Large intestine (tissue), 3 donors: Measurements from ENCODE around the gene PARD3. TPM values are rescaled to one million over a fixed set of nuclear protein-coding genes. Genes with fewer than 3 reads are reported as not detected.
A peak's percentile ranks its signal among the peaks of the same experiment; 100 is the strongest.

Experiments
- DNase-seq, 2 donors: peaks; one replicate each; pipeline versions ENCODE4 v3.0.0 to v3.0.0-alpha.2; 2013
- H3K27ac ChIP-seq: one replicate; pipeline ENCODE4 v1.5.1; 2013; ENCODE audit warnings: low read length
- H3K27me3 ChIP-seq: 2 replicates; pipeline ENCODE4 v1.6.1; 2013; ENCODE audit warnings: low read length; ENCODE audit not compliant: control insufficient read depth, insufficient read depth
- H3K36me3 ChIP-seq: 2 replicates; pipeline ENCODE4 v1.6.1; 2013; ENCODE audit warnings: low read length; ENCODE audit not compliant: control insufficient read depth, insufficient read depth
- H3K4me1 ChIP-seq: one replicate; pipeline ENCODE4 v1.6.1; 2013; ENCODE audit warnings: low read length; ENCODE audit not compliant: control insufficient read depth, insufficient read depth
- H3K4me3 ChIP-seq: one replicate; pipeline ENCODE4 v1.5.1; 2013; ENCODE audit warnings: low read length
- H3K9me3 ChIP-seq: one replicate; pipeline ENCODE4 v1.6.1; 2013; ENCODE audit warnings: mild to moderate bottlenecking, low read depth, low read length, moderate library complexity; ENCODE audit not compliant: control insufficient read depth
- WGBS: methylation state at CpG from one replicate; pipeline ENCODE4 v1.1.5; 2013; ENCODE audit warnings: low lambda C conversion rate; ENCODE audit not compliant: insufficient coverage; 5-methylcytosine and 5-hydroxymethylcytosine counted together
- polyA plus RNA-seq: library from polyadenylated mRNA; unstranded; fragments of 120-200 nt; gene quantifications from one replicate; pipeline ENCODE4 v1.2.1, GENCODE V29; 2013

PARD3 gene
- polyA plus RNA-seq, 1 donor, result 25.5 TPM

DNA sequence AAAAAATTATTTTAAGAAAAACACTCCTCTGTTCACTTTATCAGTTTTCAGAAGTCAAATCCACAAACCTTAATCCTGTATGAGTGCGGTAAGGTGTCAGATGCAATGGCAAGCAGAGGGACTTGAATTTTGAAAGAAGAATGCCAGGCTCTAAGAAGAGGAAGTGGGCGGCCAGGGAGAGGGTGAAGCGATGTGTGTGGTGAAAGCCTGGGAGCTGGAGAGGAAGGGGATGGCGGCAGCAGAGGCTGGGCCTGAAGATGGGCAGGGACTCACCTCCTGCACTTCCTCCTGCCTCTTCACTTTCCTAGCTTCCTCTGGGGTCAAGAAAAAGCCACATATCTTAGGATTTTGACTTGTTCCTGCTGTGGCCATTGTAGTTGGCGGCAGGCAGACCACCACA, 609.6 kb downstream of the PARD3 start:
- H3K4me1 ChIP-seq, result peaks cover 8% of the 10 kb centered on the region
- no peaks in the 10 kb centered on the region for H3K36me3 ChIP-seq
- no peak overlapping the region for H3K27ac ChIP-seq
- no peaks in the 10 kb centered on the region for H3K9me3 ChIP-seq
- H3K27me3 ChIP-seq, result no peaks in the 10 kb centered on the region
- DNase-seq, result no peak
- no peak overlapping the region for H3K4me3 ChIP-seq
- WGBS, result no CpG with 5 or more reads among the region's 5 CpGs

DNA sequence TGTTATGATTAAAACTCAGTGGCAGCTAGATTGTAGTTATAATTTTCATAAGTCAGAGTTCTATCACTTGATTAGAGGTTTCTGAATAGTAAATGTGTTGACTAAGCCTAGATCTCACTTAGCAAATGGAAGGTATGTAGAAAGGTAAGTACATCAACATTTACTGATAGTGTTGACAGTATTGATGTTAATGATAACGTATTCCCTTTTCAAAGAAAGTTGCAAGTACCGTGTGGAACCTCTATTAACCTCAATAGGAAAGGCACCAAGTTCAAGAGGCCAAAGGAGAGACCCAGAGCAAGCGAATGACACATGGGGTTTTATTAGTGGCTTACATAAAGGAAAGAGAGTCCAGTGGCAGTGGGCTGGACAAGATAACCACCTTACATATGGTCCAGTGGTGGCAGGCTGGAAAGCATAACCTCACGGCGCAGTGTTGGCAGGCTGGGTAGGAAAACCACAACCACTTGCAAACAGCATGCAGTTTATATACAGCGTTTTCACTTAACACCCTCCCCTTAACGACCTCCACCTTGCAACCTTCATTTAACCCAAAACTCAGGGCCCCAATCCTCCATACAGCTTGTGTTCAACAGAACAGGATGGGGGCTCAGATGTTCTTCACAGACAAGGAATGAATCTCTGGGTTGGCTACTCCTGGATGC, 611.0 kb downstream of the PARD3 start:
- 83% methylated on average over 2 of the region's 7 CpGs for WGBS
- DNase-seq, result no peak
- Histone ChIP-seq H3K9me3 (no peaks in the 10 kb centered on the region), H3K27me3 (no peaks in the 10 kb centered on the region), H3K4me3 (no peak overlapping the region), H3K4me1 (peaks cover 8% of the 10 kb centered on the region), H3K27ac (no peak overlapping the region), H3K36me3 (no peaks in the 10 kb centered on the region)

DNA sequence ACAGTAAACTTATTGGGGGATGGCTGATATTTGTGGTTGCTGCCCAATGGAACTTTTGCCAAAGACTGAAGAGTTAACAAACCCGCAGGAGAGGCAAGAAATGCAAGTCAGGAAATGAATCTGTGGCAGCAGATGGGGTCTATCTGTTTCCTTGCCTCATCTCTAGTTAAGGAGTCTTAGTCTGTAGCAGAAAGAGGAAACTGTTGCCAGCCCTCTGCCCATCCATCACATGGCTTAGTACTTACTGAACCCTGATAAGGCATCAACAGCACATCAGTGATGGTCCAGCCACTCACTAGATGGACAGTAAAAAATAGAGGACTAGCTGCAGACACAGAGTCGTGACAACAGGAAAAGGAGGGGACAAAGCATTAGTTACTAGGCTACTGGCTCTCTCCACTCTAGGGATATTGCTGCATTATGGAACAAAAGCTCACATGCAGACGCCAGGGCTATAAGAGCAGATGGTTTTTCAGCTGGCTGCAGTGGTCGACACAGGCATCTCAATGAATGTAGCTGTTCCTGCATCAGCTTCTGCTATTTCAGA, 614.7 kb downstream of the PARD3 start:
- no peaks in the 10 kb centered on the region for H3K9me3 ChIP-seq
- H3K27me3 ChIP-seq, result no peaks in the 10 kb centered on the region
- H3K36me3 ChIP-seq, result no peaks in the 10 kb centered on the region
- peaks cover 3% of the 10 kb centered on the region for H3K4me1 ChIP-seq
- no CpG with 5 or more reads among the region's 4 CpGs for WGBS
- H3K4me3 ChIP-seq, result no peak overlapping the region
- DNase-seq, result peak in 1 of 2 donors; percentile 27
- H3K27ac ChIP-seq, result no peak overlapping the region

DNA sequence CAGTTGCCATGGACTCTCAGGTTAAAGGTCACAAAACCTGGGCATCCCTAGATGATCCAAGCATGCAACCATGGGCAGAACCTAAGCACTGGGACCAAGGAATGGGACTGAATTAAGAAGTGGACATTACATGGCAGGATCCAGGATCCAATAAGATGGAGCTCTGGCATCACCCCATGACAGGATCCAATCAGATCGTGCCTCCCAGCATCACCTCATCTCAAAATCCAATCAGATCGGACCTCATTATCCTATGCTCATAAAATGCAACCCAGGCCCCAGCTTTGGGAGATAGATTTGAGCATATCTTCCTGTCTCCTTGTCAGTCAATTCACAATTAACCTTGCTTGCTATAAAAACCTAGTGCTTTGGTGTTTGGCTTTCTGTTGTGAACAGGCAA, 616.1 kb downstream of the PARD3 start:
- no peak for DNase-seq
- no CpG with 5 or more reads among the region's 2 CpGs for WGBS
- H3K36me3 ChIP-seq, result no peaks in the 10 kb centered on the region
- H3K9me3 ChIP-seq, result no peaks in the 10 kb centered on the region
- H3K27me3 ChIP-seq, result no peaks in the 10 kb centered on the region
- H3K4me3 ChIP-seq, result no peak overlapping the region
- peaks cover 3% of the 10 kb centered on the region for H3K4me1 ChIP-seq
- no peak overlapping the region for H3K27ac ChIP-seq

DNA sequence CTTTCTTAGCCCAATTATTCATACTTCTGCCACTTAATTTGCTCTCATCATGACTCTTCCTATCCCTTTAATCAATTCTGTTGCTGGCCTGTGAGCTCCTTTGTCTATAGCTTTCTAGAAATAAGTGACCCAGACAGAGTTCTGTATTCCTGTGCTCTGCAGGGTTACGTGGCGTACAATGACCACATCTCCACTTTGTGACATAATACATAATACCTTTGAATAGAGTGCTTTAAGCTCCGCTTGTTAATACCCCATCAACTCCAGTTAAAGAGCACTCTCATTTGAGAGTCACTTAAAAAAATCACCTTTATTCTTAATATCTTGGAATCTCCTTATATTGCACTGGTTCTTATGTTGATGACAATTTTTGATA, 619.0 kb downstream of the PARD3 start:
- no CpG with 5 or more reads among the region's 3 CpGs for WGBS
- Histone ChIP-seq H3K27me3 (no peaks in the 10 kb centered on the region), H3K36me3 (no peaks in the 10 kb centered on the region), H3K27ac (no peak overlapping the region), H3K9me3 (no peaks in the 10 kb centered on the region), H3K4me3 (no peak overlapping the region), H3K4me1 (peaks cover 3% of the 10 kb centered on the region)
- DNase-seq, result no peak

DNA sequence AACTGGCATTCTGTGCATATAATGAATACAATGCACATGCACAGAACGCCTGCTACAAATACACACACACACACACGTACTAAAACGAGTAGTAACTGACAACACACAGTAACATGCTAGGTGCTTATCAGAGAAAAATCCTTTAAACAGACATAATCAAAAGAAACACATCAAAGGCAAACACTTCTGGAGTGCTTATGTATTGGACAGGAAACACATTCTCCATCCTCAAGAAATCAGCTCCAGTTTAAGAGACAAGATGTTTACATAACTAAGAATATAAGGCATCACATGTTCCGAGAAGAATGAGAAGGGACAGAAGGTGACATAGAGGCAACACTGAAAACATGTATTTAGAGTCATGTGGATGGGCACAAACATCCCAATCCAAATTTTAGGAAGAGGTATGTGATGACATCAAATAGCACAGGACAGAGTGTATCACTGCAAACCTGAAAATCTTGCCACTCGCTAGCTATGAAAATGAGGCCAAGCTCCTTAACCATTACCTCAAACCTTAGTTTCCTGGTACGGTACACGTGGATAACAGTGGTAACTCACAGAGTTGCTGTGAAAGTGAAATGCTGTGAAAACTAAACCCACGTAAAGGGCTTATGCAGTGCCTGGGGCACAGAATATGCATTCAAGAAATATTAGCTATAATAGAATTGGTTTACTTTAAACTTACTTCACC, 619.6 kb downstream of the PARD3 start:
- Histone ChIP-seq H3K27ac (no peak overlapping the region), H3K27me3 (no peaks in the 10 kb centered on the region), H3K9me3 (no peaks in the 10 kb centered on the region), H3K4me3 (no peak overlapping the region), H3K4me1 (no peaks in the 10 kb centered on the region), H3K36me3 (no peaks in the 10 kb centered on the region)
- no peak for DNase-seq
- no CpG with 5 or more reads among the region's 8 CpGs for WGBS

DNA sequence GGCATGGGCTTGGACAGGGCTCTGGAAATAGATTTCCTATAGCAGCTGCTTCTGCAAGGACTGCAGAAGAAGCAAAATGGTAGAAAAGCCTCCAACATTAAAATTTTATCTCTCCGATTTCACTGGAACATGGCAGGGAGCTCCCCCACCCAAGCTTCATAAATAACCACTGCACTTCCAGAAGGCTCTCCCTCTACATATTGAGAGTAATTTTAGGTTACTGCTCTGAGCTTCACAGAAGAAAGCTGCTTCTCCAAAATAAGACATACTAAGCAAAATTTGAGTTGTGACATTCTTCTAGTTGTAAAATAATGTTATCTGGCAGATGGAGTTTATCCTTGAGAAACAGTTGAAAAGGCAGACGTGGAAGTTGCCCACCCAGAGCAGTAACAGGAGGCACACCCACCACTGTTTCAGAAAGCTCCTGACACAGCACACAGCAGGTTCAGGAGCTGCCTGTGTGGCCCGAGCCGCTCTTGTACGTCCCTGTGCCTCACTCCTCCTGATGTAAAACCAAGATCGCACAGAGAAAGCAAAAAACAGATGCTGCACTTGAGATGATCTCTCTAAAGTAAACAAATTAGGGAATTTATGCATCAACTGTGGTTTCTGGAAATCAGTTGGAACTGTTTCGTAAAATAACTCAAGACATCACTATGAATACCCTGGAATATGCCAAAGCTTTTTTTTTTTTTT, 621.0 kb downstream of the PARD3 start:
- Histone ChIP-seq H3K9me3 (no peaks in the 10 kb centered on the region), H3K4me1 (no peaks in the 10 kb centered on the region), H3K36me3 (no peaks in the 10 kb centered on the region), H3K4me3 (no peak overlapping the region), H3K27me3 (no peaks in the 10 kb centered on the region), H3K27ac (no peak overlapping the region)
- peak in 1 of 2 donors; percentile 29 for DNase-seq
- WGBS, result 93% methylated on average over 2 of the region's 7 CpGs

DNA sequence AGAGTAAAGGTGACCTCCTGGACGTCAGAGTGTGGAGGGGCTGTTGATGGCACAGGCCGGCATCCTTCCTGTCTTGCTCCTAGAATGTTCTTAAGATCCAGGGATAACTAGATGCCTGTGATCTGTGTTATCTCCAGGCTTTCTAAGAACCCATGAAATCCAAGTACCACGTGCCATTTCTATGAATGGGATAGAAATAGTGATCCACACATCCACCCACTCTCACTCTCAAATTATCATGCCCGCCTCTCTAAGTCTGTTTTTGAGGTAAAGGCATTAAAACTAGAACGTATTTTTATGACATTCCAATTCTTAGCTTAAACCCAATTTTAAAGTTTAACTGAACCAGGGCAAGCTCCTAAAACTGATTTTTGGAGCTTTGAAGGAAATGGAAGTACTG, 622.5 kb downstream of the PARD3 start:
- no peaks in the 10 kb centered on the region for H3K9me3 ChIP-seq
- no peak overlapping the region for H3K4me3 ChIP-seq
- no peak overlapping the region for H3K27ac ChIP-seq
- H3K27me3 ChIP-seq, result no peaks in the 10 kb centered on the region
- H3K4me1 ChIP-seq, result no peaks in the 10 kb centered on the region
- no peaks in the 10 kb centered on the region for H3K36me3 ChIP-seq
- no CpG with 5 or more reads among the region's 5 CpGs for WGBS
- no peak for DNase-seq

DNA sequence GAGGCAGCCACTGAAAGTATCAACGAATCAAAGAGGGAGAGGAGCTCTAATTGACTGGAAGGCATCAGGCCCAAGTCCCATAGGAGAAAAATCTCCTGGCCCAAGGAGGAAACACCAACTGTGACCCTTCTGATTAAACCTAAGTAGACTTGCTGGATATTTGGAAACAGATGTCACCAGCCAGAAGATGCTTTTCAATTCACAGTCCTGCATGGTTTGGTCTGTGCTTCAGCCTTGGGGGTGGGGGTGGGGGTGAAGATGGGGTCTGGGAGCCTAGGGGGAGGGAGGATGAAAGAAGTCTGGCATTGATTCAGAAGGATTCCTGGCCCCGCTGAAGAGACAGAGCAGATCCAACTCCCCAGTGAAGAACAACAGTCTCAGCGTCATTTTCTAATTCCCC, 623.7 kb downstream of the PARD3 start:
- Histone ChIP-seq H3K4me3 (no peak overlapping the region), H3K4me1 (no peaks in the 10 kb centered on the region), H3K9me3 (no peaks in the 10 kb centered on the region), H3K36me3 (no peaks in the 10 kb centered on the region), H3K27me3 (no peaks in the 10 kb centered on the region), H3K27ac (no peak overlapping the region)
- no peak for DNase-seq
- WGBS, result no CpG with 5 or more reads among the region's 3 CpGs

DNA sequence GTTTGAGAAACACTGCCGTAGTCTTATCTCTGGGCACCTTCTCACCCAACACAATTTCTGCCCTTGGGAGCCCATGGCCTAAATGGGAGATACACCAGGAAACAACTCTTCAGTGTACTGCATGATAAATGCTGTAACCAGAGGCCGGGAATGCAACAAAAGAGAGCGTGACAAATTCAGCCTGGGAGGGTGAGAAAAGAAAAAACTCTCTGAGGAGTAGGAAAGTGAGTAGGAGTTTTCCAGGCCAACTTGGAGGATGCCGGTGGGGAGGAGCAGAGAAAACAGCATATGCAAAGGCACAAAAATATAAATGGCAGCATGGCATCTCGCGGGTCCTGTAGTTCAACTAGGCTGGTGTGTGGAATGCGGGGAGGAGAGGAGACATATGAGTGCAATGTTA, 624.5 kb downstream of the PARD3 start:
- no peaks in the 10 kb centered on the region for H3K36me3 ChIP-seq

More for the DNA sequence above, 624.5 kb downstream of the PARD3 start:
- Histone ChIP-seq H3K4me1 (no peaks in the 10 kb centered on the region), H3K27me3 (no peaks in the 10 kb centered on the region), H3K9me3 (no peaks in the 10 kb centered on the region), H3K4me3 (no peak overlapping the region), H3K27ac (no peak overlapping the region)
- DNase-seq, result no peak
- 93% methylated on average over 5 of the region's 7 CpGs for WGBS
